ENCODE measurements around the gene PLXNA4. TPM values are rescaled to one million over a fixed set of nuclear protein-coding genes. Genes with fewer than 3 reads are reported as not detected.

PLXNA4 gene
- total and polyA plus RNA-seq, 2 experiments from 2014 or later: 7.3 to 33.3 TPM

DNA sequence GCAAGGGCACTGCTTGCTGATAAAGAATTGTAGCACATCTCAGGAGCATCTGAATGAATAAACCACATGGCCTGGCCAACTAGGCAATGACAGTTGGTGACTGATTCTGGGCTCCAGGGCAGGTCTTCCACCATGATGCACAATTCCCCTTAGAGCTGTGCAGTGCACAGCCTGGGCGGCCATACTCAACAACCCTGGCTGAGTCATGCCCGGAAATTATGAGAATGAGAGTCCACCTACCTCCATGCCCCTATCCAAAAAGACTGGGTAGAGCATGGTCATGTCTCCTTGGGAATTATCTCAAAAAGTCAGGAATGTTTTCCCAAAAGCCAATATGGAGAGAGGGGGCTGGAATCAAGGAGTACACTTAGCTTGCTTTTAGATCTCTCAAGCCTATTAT, 425.6 kb downstream of the PLXNA4 start:
- TF ChIP-seq, protein P1, sequence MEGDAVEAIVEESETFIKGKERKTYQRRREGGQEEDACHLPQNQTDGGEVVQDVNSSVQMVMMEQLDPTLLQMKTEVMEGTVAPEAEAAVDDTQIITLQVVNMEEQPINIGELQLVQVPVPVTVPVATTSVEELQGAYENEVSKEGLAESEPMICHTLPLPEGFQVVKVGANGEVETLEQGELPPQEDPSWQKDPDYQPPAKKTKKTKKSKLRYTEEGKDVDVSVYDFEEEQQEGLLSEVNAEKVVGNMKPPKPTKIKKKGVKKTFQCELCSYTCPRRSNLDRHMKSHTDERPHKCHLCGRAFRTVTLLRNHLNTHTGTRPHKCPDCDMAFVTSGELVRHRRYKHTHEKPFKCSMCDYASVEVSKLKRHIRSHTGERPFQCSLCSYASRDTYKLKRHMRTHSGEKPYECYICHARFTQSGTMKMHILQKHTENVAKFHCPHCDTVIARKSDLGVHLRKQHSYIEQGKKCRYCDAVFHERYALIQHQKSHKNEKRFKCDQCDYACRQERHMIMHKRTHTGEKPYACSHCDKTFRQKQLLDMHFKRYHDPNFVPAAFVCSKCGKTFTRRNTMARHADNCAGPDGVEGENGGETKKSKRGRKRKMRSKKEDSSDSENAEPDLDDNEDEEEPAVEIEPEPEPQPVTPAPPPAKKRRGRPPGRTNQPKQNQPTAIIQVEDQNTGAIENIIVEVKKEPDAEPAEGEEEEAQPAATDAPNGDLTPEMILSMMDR (IDR thresholded peaks at IDR 0.05; ENCODE audit: low read depth, low read length): no peak
- no peak overlapping the region for H3K4me3 ChIP-seq
- H3K4me1 ChIP-seq (ENCODE audit: low read depth): no peaks in the 10 kb centered on the region
- H3K27me3 ChIP-seq: no peaks in the 10 kb centered on the region
- no peaks in the 10 kb centered on the region for H3K9me3 ChIP-seq (ENCODE audit: low read depth)
- no peak overlapping the region for H3K27ac ChIP-seq
- peaks cover 6% of the 10 kb centered on the region for H3K36me3 ChIP-seq
- no peak for DNase-seq (ENCODE audit: low read depth in 1 of 2, low spot score in 1 of 2)

DNA sequence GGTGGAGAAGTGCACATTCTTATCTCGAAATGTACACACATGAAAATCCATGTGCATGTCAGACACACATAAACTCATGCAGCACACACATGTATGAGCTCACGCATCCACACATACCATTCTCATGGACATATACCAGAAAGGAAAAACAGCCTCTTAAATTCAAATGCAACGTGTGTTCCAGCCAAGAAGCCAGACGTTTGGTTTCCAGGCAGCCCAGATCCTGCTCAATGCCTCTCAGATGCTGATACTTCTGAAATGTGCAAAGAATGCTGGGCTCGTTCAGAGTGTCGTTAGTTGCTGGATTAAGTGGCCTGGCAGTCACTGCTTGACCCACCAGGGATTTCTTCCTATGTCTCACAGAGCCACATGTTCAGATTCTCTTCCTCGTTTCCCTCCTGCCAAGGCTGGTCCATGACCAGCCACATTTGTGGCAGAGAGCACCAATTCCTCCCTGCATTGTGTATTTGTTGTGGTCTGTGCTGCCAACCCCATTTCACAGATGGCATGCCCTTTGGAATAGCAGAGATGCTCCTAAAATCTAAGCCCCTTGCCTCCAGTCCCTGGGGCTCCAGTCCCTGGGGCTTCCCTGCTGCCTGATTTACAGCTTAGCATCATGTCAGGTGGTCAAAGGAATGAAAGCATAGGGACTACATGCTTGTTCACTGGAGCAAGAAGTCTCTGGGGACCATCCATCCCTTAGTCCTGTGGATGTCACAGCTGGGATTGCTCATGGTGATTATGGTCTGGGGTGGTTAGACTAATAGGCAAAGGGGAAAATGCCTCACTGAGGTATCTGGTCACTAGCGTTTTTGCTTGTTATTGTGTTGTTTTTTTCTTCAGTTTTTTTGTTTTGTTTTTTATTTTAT, 426.6 kb downstream of the PLXNA4 start:
- Histone ChIP-seq H3K4me1 (ENCODE audit: low read depth) (no peaks in the 10 kb centered on the region), H3K27me3 (no peaks in the 10 kb centered on the region), H3K4me3 (no peak overlapping the region), H3K27ac (no peak overlapping the region), H3K36me3 (peaks cover 6% of the 10 kb centered on the region), H3K9me3 (ENCODE audit: low read depth) (no peaks in the 10 kb centered on the region)
- peak in 1 of 2 donors; percentile 24 for DNase-seq (ENCODE audit: low read depth in 1 of 2, low spot score in 1 of 2)
- TF ChIP-seq, protein P1 (IDR thresholded peaks at IDR 0.05; ENCODE audit: low read depth, low read length): no peak

DNA sequence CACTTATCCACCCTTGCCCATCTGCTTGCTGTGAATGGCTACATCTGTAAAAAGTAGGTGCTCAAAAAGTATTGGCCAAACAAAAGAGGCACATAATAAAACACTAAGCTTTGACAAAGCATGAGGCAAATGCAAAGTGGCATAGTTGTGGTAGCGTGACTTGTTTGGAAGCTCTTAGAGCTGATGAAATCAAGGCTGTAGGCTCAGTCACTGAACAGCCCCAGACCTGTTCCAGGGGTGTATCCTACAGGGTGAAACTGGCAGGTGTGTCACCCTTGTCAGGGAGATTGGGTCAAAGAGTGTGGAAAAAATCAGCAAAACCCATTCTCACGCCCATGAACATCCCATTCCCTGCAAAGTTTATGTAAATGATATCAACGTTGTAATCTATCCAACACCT, 427.4 kb downstream of the PLXNA4 start:
- Histone ChIP-seq H3K9me3 (ENCODE audit: low read depth) (no peaks in the 10 kb centered on the region), H3K27me3 (no peaks in the 10 kb centered on the region), H3K4me3 (no peak overlapping the region), H3K36me3 (peaks cover 6% of the 10 kb centered on the region), H3K4me1 (ENCODE audit: low read depth) (no peaks in the 10 kb centered on the region), H3K27ac (no peak overlapping the region)
- TF ChIP-seq, protein P1 (IDR thresholded peaks at IDR 0.05; ENCODE audit: low read depth, low read length): no peak
- no peak for DNase-seq (ENCODE audit: low read depth in 1 of 2, low spot score in 1 of 2)

- no peaks in the 10 kb centered on the region for H3K27me3 ChIP-seq
- no peak overlapping the region for H3K4me3 ChIP-seq
- peak in 1 of 2 donors; percentile 85 for DNase-seq (ENCODE audit: low read depth in 1 of 2, low spot score in 1 of 2)
- TF ChIP-seq, protein P1 (IDR thresholded peaks at IDR 0.05; ENCODE audit: low read depth, low read length): peak; percentile 25
- no peaks in the 10 kb centered on the region for H3K9me3 ChIP-seq (ENCODE audit: low read depth)
- H3K27ac ChIP-seq: no peak overlapping the region
- peaks cover 6% of the 10 kb centered on the region for H3K36me3 ChIP-seq
- no peaks in the 10 kb centered on the region for H3K4me1 ChIP-seq (ENCODE audit: low read depth)
Measured at GRCh38 chr7:132145466-132145865, 430.8 kb downstream of the PLXNA4 start.

DNA sequence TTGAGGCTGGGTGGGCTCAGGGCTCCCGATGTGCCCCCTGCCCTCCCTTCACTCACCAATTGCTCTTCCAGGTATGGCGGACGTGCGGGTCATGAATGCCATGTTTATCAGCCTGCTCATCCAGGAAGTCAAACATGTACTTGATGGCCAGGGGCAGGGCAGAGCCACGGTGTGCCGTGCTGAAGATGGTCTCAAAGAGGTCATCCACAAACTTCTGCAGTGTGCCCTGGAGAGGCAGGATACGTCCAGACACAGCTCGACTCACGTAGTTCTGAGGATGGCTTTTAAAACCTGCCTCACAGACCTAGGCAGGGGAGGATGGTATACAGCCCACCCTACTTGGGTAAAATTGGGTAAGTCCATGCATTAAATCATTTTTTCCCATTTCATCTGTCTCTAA, 431.2 kb downstream of the PLXNA4 start:
- no peaks in the 10 kb centered on the region for H3K27me3 ChIP-seq
- H3K9me3 ChIP-seq (ENCODE audit: low read depth): no peaks in the 10 kb centered on the region
- H3K36me3 ChIP-seq: peaks cover 6% of the 10 kb centered on the region
- TF ChIP-seq, protein P1 (IDR thresholded peaks at IDR 0.05; ENCODE audit: low read depth, low read length): no peak
- no peak overlapping the region for H3K4me3 ChIP-seq
- DNase-seq (ENCODE audit: low read depth in 1 of 2, low spot score in 1 of 2): no peak
- no peaks in the 10 kb centered on the region for H3K4me1 ChIP-seq (ENCODE audit: low read depth)
- H3K27ac ChIP-seq: no peak overlapping the region
